ENCODE measurements around the gene SLC24A3.

SLC24A3 gene

GRCh38 chr20:19275038-19275629, 62.7 kb downstream of the SLC24A3 start:
- H3K4me3 ChIP-seq (replicated peaks; ENCODE audit: low read depth, low read length): no peak overlapping the region
- TF ChIP-seq CTCF (IDR thresholded peaks at IDR 0.05; ENCODE audit: low read depth, low read length, missing control alignments): no peak
- DNase-seq (ENCODE audit: extremely low read depth, low read depth): no peak

- no peak for DNase-seq (ENCODE audit: extremely low read depth, low read depth)
- H3K4me3 ChIP-seq (replicated peaks; ENCODE audit: low read depth, low read length): no peak overlapping the region
Observed at GRCh38 chr20:19275630-19276071, 63.2 kb downstream of the SLC24A3 start.

GRCh38 chr20:19277381-19277780, 64.9 kb downstream of the SLC24A3 start:
- no peak for TF ChIP-seq CTCF (IDR thresholded peaks at IDR 0.05; ENCODE audit: low read depth, low read length, missing control alignments)
- DNase-seq (ENCODE audit: extremely low read depth, low read depth): no peak
- H3K4me3 ChIP-seq (replicated peaks; ENCODE audit: low read depth, low read length): no peak overlapping the region

More at GRCh38 chr20:19275630-19276071, 63.2 kb downstream of the SLC24A3 start:
- TF ChIP-seq CTCF (IDR thresholded peaks at IDR 0.05; ENCODE audit: low read depth, low read length, missing control alignments): no peak

GRCh38 chr20:19283490-19284025, 71.1 kb downstream of the SLC24A3 start:
- no peak for DNase-seq (ENCODE audit: extremely low read depth, low read depth)
- no peak overlapping the region for H3K4me3 ChIP-seq (replicated peaks; ENCODE audit: low read depth, low read length)
- TF ChIP-seq CTCF (IDR thresholded peaks at IDR 0.05; ENCODE audit: low read depth, low read length, missing control alignments): no peak

- H3K4me3 ChIP-seq (replicated peaks; ENCODE audit: low read depth, low read length): no peak overlapping the region
- no peak for DNase-seq (ENCODE audit: extremely low read depth, low read depth)
- TF ChIP-seq CTCF (IDR thresholded peaks at IDR 0.05; ENCODE audit: low read depth, low read length, missing control alignments): no peak
Observed at GRCh38 chr20:19284400-19285178, 72.1 kb downstream of the SLC24A3 start.

- H3K4me3 ChIP-seq (replicated peaks; ENCODE audit: low read depth, low read length): no peak overlapping the region
- TF ChIP-seq CTCF (IDR thresholded peaks at IDR 0.05; ENCODE audit: low read depth, low read length, missing control alignments): no peak
- no peak for DNase-seq (ENCODE audit: extremely low read depth, low read depth)
Observed at GRCh38 chr20:19285436-19285835, 73.0 kb downstream of the SLC24A3 start.
